ENCODE results near the gene BBS9. TPM values are rescaled to one million over a fixed set of nuclear protein-coding genes. Genes with fewer than 3 reads are reported as not detected.

The BBS9 gene
- total and polyA plus RNA-seq, 2 of the 4 experiments (the other 2 are of a cell fraction) = 7.9 to 9.5 TPM

DNA sequence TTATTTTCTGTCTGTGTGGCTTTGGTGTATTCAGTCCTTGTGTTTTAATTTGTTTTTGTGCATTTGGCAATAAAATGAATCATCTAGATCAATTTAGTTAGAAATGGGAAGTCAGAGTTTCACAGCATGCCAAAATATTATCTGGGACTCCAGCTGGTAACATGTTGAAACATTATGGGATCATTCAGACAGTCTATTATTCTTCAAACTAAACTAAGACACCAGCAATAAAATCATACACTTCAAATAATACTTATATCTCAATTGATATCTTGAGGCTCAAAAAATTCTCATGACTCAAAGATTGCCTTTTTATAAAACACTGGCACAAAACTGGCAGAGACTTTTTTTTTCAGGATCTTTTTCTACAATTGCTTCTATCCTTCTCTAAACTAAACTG is 14.4 kb upstream of the BBS9 start:
- no peaks in the 10 kb centered on the region for H3K79me1 ChIP-seq (ENCODE audit: low read depth in 1 of 2, low read length in 2 of 2)
- no peaks in the 10 kb centered on the region for H3K9me3 ChIP-seq (ENCODE audit: control insufficient read depth, insufficient read depth, low read length)
- ChIA-PET POLR2A (ENCODE audit: unreplicated experiment) (no interaction called here), CTCF (interaction anchor here (0.7 kb wide), 1 partner anchor 840 kb away, joined by 4 read pairs; no protein-coding TSS in a partner anchor)
- intact Hi-C loops (cut with micrococcal nuclease) (no loop called here), in situ Hi-C loops (cut with MboI; ENCODE audit: low sequenced_read_pairs) (no loop called here), dilution Hi-C loops (cut with HindIII; ENCODE audit: low sequenced_read_pairs, unreplicated experiment) (no loop called here)
- peaks cover 6% of the 10 kb centered on the region for H3K27me3 ChIP-seq (ENCODE audit: control insufficient read depth, insufficient read depth, low read length)
- no peak overlapping the region for H3K27ac ChIP-seq (ENCODE audit: insufficient read depth, low read length)
- H2AK9ac ChIP-seq (replicated peaks; ENCODE audit: low read depth, low read length, poor library complexity) = no peak overlapping the region
- DNase-seq = no peak
- no peak overlapping the region for H4K91ac ChIP-seq (ENCODE audit: insufficient read depth, low read depth, low read length)
- TF ChIP-seq RCOR1 (IDR thresholded peaks at IDR 0.05; ENCODE audit: insufficient replicate concordance, low read length) = no peak
- TF ChIP-seq, protein P1, sequence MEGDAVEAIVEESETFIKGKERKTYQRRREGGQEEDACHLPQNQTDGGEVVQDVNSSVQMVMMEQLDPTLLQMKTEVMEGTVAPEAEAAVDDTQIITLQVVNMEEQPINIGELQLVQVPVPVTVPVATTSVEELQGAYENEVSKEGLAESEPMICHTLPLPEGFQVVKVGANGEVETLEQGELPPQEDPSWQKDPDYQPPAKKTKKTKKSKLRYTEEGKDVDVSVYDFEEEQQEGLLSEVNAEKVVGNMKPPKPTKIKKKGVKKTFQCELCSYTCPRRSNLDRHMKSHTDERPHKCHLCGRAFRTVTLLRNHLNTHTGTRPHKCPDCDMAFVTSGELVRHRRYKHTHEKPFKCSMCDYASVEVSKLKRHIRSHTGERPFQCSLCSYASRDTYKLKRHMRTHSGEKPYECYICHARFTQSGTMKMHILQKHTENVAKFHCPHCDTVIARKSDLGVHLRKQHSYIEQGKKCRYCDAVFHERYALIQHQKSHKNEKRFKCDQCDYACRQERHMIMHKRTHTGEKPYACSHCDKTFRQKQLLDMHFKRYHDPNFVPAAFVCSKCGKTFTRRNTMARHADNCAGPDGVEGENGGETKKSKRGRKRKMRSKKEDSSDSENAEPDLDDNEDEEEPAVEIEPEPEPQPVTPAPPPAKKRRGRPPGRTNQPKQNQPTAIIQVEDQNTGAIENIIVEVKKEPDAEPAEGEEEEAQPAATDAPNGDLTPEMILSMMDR (conservative IDR thresholded peaks at IDR 0.05; ENCODE audit: low read depth, low read length) = no peak
- no peak for TF ChIP-seq CEBPB (IDR thresholded peaks at IDR 0.05; ENCODE audit: low read depth, low read length)
- TF ChIP-seq MAZ (IDR thresholded peaks at IDR 0.05; ENCODE audit: borderline replicate concordance, low read depth, low read length) = no peak
- no peak for TF ChIP-seq FOS (IDR thresholded peaks at IDR 0.05; ENCODE audit: low read depth, low read length)
- no peak for TF ChIP-seq RAD21 (IDR thresholded peaks at IDR 0.05; ENCODE audit: low read length)
- TF ChIP-seq MAFK (IDR thresholded peaks at IDR 0.05; ENCODE audit: low read depth, low read length) = no peak
- no peak for TF ChIP-seq BHLHE40 (IDR thresholded peaks at IDR 0.05; ENCODE audit: low read depth, low read length)
- no peak for TF ChIP-seq CHD1 (IDR thresholded peaks at IDR 0.05; ENCODE audit: low read depth, low read length)
- TF ChIP-seq NFE2L2 (IDR thresholded peaks at IDR 0.05; ENCODE audit: low read depth, low read length) = no peak
- no peak overlapping the region for H2AFZ ChIP-seq (replicated peaks; ENCODE audit: low read length, poor library complexity)
- H3K4me1 ChIP-seq (ENCODE audit: control insufficient read depth, insufficient read depth, low read length) = no peaks in the 10 kb centered on the region
- H3K4me2 ChIP-seq (ENCODE audit: low read depth, low read length) = no peak overlapping the region
- H3K14ac ChIP-seq (replicated peaks; ENCODE audit: low read depth, low read length) = no peak overlapping the region
- H2BK120ac ChIP-seq (ENCODE audit: low read depth, low read length) = no peak overlapping the region
- H2BK15ac ChIP-seq (ENCODE audit: low read depth, low read length) = no peak overlapping the region
- H4K5ac ChIP-seq (ENCODE audit: low read depth, low read length) = no peak overlapping the region
- H3K18ac ChIP-seq (ENCODE audit: low read depth, low read length) = no peak overlapping the region
- no peak overlapping the region for H3K9ac ChIP-seq (ENCODE audit: low read depth, low read length)
- no peak overlapping the region for H3K4ac ChIP-seq (ENCODE audit: low read depth, low read length)
- H3K56ac ChIP-seq (ENCODE audit: extremely low read depth, insufficient read depth, low read length) = no peak overlapping the region
- H2AK5ac ChIP-seq (ENCODE audit: low read depth, low read length) = no peak overlapping the region
- no peak for ATAC-seq (ENCODE audit: low read depth)
- BruUV-seq (replicated peaks) = no TSS peak
- no peak overlapping the region for H2BK5ac ChIP-seq (ENCODE audit: low read depth, low read length, poor library complexity, severe bottlenecking)
- H3K9me1 ChIP-seq (ENCODE audit: insufficient read depth, low read length) = no peaks in the 10 kb centered on the region
- H3K4me3 ChIP-seq (ENCODE audit: insufficient read depth, low read depth, low read length) = no peak overlapping the region
- no peak overlapping the region for H2BK20ac ChIP-seq (ENCODE audit: low read depth, low read length)
- H3K36me3 ChIP-seq (ENCODE audit: control insufficient read depth, insufficient read depth, low read length) = no peaks in the 10 kb centered on the region
- no peak overlapping the region for H3K23ac ChIP-seq (ENCODE audit: low read depth, low read length)
- no peaks in the 10 kb centered on the region for H4K20me1 ChIP-seq (ENCODE audit: insufficient read depth, low read length)
- H4K8ac ChIP-seq (ENCODE audit: low read depth in 2 of 2, low read length in 2 of 2) = no peak overlapping the region
